Activated T-helper 2 cell treated with anti-CD3 and anti-CD28 coated beads, Interferon-gamma antibody, Interleukin-2, Interleukin-4, amounts not matched to agents 10 μg/mL and 5 μg/mL and 100 μg/mL, durations not matched to agents 14 hours and 24 hours and 36 hours (primary cell): ENCODE measurements around the gene MAFG. TPM values are rescaled to one million over a fixed set of nuclear protein-coding genes. Genes with fewer than 3 reads are reported as not detected.
"Not testable (repeated sequence)": the region's sequence is repeated elsewhere in the genome, so short reads cannot be mapped to it uniquely, and the experiment has no call there.

ENCODE experiments used
- DNase-seq: peaks from one replicate; pipeline ENCODE4 v3.0.0; 2021; ENCODE audit warnings: low spot score
- H3K27ac Mint-ChIP-seq: one replicate; pipeline ENCODE4 v1.8.0; 2021; ENCODE audit warnings: mixed read lengths
- H3K27me3 Mint-ChIP-seq: one replicate; pipeline ENCODE4 v1.8.0; 2021; ENCODE audit warnings: low read depth, mixed read lengths
- H3K36me3 Mint-ChIP-seq: one replicate; pipeline ENCODE4 v1.8.0; 2021; ENCODE audit warnings: low read depth, mixed read lengths
- H3K4me1 Mint-ChIP-seq: one replicate; pipeline ENCODE4 v1.8.0; 2021; ENCODE audit warnings: low read depth, mixed read lengths
- H3K4me3 Mint-ChIP-seq: one replicate; pipeline ENCODE4 v1.8.0; 2021; ENCODE audit warnings: low read depth, mild to moderate bottlenecking, moderate library complexity, mixed read lengths
- H3K9me3 Mint-ChIP-seq: one replicate; pipeline ENCODE4 v1.8.0; 2021; ENCODE audit warnings: mixed read lengths
- intact Hi-C: fragments of 100-400 bp; cut with micrococcal nuclease; formaldehyde crosslinking; loops from one replicate; pipeline ENCODE4 v1.15.1; 2023
- total RNA-seq: library from RNA; stranded (reverse); gene quantifications from 2 replicates; pipeline ENCODE4 v1.2.3, GENCODE V29; 2022

The MAFG gene
- total RNA-seq, 1 donor from 2014 or later, result 30.3 TPM

DNA sequence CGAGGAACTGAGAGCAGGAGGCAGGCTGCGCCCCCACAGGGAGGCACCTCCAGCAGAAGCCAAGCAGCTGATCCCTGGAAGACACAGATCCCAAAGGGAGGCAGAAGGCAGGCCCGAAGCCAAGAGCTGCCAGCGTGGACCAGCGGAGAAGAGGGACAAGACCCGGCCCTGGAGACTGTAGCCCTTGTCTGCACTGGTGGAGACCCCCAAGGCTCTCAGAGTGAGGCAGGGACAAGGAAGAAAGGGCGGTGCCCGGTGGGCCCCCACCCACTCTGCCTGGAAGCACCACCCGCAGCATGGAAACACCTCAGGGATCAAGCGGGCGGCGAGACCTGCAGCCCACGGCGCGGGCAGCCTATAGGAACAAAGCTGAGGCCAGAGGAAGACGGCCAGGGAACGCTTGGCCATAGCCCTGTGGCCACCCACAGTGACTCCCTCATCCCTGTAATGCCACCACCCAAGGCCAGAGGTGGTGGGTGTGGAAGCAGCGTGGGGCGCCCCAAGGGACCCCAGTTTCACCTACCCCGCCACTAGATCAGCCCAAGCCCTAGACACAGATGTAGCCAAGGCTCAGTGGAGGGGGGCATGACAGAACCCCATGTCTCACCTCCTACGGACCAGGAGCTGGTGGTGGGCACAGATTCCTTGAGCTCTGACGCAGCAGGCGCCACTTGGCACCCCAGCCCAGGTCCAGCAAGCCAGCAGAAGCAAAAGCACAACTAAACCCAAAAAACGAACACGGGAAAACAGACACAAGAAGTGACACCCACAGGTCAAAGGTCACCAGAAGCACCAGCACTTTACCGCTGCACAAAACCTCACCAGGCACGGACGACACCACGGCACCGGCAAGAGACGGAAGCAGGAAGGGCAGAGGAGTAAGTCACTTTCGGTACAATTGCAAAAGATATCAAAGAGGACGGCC lies 6.7 kb downstream of the MAFG start:
- Mint-ChIP-seq H3K27ac (no peak overlapping the region), H3K27me3 (no peaks in the 10 kb centered on the region), H3K4me3 (no peak overlapping the region), H3K4me1 (peaks cover 20% of the 10 kb centered on the region), H3K9me3 (no peaks in the 10 kb centered on the region), H3K36me3 (peaks cover 39% of the 10 kb centered on the region)
- intact Hi-C loops, result no loop called here
- no peak for DNase-seq

DNA sequence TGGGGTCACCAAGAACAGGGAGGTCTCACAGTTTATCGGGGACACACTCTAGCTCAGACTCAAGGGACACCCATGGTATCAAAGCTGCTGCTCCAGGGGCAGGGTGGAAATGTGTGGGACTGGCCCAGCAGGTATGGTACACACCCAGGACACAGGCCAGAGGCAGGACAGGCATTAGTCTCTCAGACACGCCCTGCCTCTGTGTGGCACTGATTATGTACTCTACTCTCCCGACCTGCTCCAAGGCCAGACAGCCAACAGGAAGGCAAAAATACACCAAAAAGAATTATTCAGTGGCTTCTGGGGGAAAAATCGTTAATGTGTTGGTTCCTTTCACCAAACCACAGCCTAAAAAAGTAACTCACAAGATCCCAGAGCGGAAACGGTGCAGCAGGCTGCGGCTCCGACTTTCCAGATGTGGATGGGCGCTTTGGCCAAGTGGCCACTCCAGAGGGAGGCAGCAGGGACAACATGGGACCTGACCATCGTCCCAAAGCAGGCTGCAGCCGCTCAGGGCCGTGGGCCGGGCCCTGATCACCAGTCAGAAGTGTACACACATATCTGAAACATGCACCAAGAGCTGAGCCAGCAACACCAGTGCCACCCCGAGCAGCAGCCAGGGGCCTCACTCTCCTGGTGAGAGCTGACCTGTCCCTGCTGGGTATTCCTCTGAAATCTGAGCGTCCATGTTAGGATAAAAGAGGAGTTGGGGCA lies 8.5 kb downstream of the MAFG start:
- Mint-ChIP-seq H3K9me3 (no peaks in the 10 kb centered on the region), H3K4me3 (peak overlapping the region; percentile 92), H3K27ac (peak overlapping the region; percentile 9)

DNA sequence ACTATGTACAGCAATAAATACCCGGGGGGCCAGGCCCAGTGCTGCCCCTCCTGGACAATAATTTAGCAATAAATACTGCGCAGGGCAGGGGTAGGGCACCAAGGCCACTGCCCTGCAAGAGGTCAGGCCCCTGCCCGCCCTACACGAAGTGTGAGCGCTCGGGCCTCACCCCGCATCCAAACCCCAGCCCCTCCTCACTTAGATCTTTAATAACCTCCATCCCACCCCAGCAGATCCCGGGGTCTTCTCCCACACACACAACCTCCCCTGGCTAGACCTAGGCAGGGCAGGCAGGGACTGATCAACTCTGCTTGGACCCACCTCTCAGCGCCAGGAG lies 9.2 kb downstream of the MAFG start:
- H3K27ac Mint-ChIP-seq, result peak overlapping the region; percentile 78
- H3K4me3 Mint-ChIP-seq, result peak overlapping the region; percentile 92
- not testable (repeated sequence) for H3K9me3 Mint-ChIP-seq, H3K27me3 Mint-ChIP-seq, DNase-seq
- peaks cover 59% of the 10 kb centered on the region for H3K36me3 Mint-ChIP-seq
- peaks cover 18% of the 10 kb centered on the region for H3K4me1 Mint-ChIP-seq
- intact Hi-C loops, result loop anchor here (1.0 kb wide), 1 partner anchor 9 kb away; the partner anchor contains the start of gene MAFG

More for the DNA sequence above, 8.5 kb downstream of the MAFG start:
- intact Hi-C loops, result loop anchor here (1.0 kb wide), 1 partner anchor 8 kb away; the partner anchor contains the start of gene MAFG
- H3K36me3 Mint-ChIP-seq, result peaks cover 55% of the 10 kb centered on the region
- H3K4me1 Mint-ChIP-seq, result peaks cover 18% of the 10 kb centered on the region
- no peaks in the 10 kb centered on the region for H3K27me3 Mint-ChIP-seq
- DNase-seq, result no peak

DNA sequence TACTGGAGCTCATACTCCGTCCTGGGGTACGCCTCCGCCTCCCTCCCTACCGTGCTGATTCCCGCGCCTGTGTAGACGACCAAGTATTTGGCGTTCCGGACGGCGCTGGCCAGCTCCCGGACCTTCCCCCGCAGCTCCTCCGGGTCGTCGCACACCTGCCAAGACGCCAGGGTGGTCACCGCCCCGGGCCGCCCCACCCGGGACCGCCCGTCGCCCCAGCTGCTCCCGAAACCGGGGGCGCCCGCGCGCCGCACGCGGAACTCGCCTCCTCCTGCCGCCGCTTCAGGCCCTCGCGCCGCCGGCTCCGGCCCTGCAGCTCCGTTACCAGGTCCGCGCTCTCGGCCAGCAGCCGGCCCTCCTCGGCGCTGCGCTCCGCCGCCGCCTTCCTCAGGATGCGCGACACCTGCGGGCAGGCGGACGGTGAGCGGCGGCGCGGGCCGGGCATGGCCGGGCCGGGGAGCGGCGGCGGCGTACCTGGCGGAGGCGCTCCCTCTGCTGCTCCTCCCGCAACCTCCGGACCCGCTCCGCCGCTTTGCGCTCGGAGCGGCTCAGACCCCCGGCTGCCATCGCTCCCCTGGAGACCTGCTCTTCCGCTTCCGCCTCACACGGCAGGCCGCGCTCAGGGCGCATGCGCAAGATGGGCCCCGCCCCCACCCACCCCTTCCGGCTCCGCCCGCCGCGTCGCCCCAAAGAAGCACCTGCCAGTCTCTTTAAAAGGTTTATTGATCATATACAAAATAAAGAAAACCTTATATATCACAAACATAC lies 9.8 kb downstream of the MAFG start, which contains the start of gene SIRT7:
TSS of gene SIRT7 (minus strand) at position 612 of the 768 bp plus-strand sequence. CDS start at position 567, 45 bp downstream.
- Mint-ChIP-seq H3K27ac (peak within 1 kb of the TSS; percentile 78), H3K9me3 (no peaks in the 10 kb centered on the region), H3K36me3 (peaks cover 64% of the 10 kb centered on the region), H3K27me3 (no peaks in the 10 kb centered on the region), H3K4me1 (peaks cover 18% of the 10 kb centered on the region), H3K4me3 (peak within 1 kb of the TSS; percentile 92)
- intact Hi-C loops, result loop anchor here (1.0 to 2.0 kb wide), 2 partner anchors 10 to 25 kb away; partner anchors contain the start of gene MAFG
- peak; percentile 76 for DNase-seq

- intact Hi-C loops, result loop anchor here (2.0 kb wide), 1 partner anchor 24 kb away; no protein-coding TSS in a partner anchor
- H3K36me3 Mint-ChIP-seq, result peaks cover 65% of the 10 kb centered on the region
Observed at GRCh38 chr17:81916234-81917001, 11.1 kb downstream of the MAFG start.

DNA sequence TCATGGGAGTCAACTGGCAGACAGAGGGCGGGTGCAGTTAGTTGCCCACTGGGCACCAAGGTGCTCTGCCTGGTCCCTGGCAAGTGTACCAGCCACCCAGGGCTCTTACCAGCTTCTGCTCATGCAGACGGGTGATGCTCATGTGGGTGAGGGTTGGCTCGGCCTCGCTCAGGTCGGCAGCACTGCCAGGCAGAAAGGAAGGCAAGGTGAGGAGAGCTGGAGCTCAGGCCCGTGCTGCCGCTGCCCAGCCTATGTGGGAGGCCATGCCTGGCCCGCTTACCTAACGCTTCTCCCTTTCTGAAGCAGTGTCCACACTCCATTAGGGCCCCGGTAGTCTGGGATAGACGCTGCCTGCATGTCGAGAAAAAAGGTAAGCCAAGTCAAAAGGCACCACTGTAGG lies 12.2 kb downstream of the MAFG start:
- H3K27me3 Mint-ChIP-seq, result no peaks in the 10 kb centered on the region
- no peak overlapping the region for H3K4me3 Mint-ChIP-seq
- no peak for DNase-seq
- H3K27ac Mint-ChIP-seq, result no peak overlapping the region
- no peaks in the 10 kb centered on the region for H3K9me3 Mint-ChIP-seq
- intact Hi-C loops, result no loop called here
- H3K36me3 Mint-ChIP-seq, result peaks cover 62% of the 10 kb centered on the region
- peaks cover 23% of the 10 kb centered on the region for H3K4me1 Mint-ChIP-seq

More at GRCh38 chr17:81916234-81917001, 11.1 kb downstream of the MAFG start:
- Mint-ChIP-seq H3K27me3 (no peaks in the 10 kb centered on the region), H3K4me1 (peaks cover 23% of the 10 kb centered on the region), H3K4me3 (peak overlapping the region; percentile 88), H3K9me3 (no peaks in the 10 kb centered on the region), H3K27ac (no peak overlapping the region)
- DNase-seq, result no peak

DNA sequence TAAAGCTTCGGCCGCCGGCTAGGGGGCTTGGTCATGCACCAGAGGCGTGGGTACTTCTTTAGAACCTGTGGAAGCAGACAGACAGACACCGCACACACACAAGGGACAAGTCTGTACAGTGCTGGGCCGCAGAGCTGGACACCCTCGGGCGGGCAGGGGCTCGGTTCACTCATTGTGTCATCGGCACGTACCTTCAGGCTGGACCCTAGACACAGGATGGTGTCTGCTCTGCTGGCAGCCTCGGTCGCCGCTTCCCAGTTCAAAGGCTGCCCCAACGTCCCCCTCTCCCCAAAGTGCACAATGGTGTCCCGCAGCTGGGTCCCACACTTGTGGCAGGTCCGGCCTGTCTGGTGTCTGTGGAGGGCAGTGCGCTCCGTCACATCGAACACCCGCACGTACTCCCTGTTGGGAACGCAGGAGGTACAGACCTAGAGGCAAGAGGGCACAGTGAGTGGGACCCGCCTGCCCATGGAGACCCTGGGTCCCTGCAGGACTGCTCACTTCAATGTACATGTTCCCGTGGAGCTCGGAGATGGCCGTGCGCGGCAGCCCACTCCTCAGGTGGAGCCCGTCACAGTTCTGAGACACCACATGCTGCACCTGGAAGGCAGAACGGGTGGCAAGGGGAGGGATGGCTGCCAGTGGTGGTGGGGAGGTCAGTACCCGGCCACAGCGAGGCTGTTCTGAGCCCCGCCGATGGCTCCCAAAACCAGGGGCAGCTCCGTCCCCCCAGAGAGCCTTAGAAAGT lies 13.3 kb downstream of the MAFG start:
- peaks cover 58% of the 10 kb centered on the region for H3K36me3 Mint-ChIP-seq

DNA sequence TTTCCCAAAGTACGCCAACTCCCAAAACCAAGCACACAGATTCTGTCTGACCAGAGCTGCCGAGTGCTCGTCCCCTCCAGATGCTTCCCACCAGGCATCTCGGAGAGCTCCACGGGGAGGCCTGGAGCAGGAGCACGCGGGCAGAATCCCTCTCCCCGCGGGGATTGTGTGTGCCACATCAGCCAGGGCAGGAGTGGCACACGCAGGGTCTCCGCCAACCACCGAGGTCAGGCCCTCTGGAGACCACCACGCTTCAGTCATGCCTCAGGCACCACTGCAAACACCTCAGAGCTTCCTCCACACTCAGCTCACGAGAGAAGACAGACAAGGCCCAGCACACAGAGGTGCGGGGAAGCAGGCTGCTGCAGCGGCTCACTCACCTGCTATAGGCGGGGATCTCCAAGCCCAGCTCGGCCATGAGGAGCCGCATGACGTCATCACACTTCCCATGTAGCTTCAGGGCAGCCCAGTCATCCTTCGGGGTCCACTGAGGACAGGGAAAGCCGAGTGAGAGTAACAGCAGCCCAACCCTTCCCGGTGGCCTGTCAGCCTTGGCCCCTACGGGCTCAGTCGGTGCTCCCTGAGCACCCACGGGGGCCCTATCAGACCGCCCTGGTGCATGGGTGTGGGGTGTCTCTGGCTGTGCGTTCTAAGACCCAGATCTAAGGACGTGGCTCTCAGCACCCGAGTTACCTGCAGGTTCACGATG lies 14.0 kb downstream of the MAFG start:
- intact Hi-C loops, result no loop called here
- DNase-seq, result no peak
- no peaks in the 10 kb centered on the region for H3K9me3 Mint-ChIP-seq
- no peaks in the 10 kb centered on the region for H3K27me3 Mint-ChIP-seq
- H3K4me3 Mint-ChIP-seq, result no peak overlapping the region
- H3K4me1 Mint-ChIP-seq, result peaks cover 26% of the 10 kb centered on the region
- H3K36me3 Mint-ChIP-seq, result peaks cover 54% of the 10 kb centered on the region
- no peak overlapping the region for H3K27ac Mint-ChIP-seq

More for the DNA sequence above, 13.3 kb downstream of the MAFG start:
- H3K27ac Mint-ChIP-seq, result no peak overlapping the region
- peaks cover 26% of the 10 kb centered on the region for H3K4me1 Mint-ChIP-seq
- intact Hi-C loops, result no loop called here
- DNase-seq, result no peak
- no peak overlapping the region for H3K4me3 Mint-ChIP-seq
- H3K27me3 Mint-ChIP-seq, result no peaks in the 10 kb centered on the region
- H3K9me3 Mint-ChIP-seq, result no peaks in the 10 kb centered on the region

DNA sequence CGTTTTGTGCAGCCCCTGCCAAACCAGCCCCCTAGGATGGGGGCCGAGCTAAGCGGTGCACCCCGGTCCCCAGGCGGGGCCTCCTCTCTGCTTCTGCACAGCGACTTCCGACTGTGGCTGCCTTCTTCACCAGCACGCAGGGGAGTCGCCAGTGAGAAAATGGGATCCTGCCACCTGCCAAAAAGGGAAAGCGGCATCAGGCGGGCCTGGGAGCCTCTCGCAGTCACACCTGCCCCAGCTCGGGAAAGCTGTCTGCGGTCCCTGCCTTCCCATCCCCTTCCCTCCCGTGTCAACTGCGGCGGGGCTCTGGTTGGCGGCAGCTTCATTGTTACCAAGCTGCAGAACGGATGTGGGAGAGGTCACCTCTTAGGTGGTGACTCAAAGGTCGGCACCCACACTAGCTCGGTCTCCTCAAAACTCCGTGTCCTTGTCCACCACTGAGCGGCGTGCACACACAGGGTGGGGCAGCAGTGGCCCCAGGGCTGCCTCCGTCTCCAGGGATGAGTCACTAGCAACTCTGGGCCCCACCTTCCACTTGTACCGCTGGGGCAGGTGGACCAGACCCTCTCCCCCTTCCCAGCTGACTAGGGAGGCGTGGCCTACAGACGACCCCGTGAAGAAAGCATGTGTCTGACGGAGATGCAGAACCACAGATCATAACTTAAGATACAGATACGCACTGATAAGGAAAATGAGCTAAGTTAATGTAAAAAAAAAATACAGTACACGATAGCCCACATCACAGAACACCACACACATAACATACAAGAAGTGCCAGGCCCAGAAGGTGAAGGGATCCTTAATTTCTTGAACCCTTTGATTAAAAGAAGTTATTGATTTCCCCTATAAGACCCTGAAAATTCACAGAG lies 14.9 kb downstream of the MAFG start:
- peaks cover 22% of the 10 kb centered on the region for H3K4me1 Mint-ChIP-seq
- H3K9me3 Mint-ChIP-seq, result no peaks in the 10 kb centered on the region
- H3K4me3 Mint-ChIP-seq, result peak overlapping the region; percentile 33
- no peak overlapping the region for H3K27ac Mint-ChIP-seq
- no peak for DNase-seq
- H3K27me3 Mint-ChIP-seq, result no peaks in the 10 kb centered on the region
- intact Hi-C loops, result no loop called here
- H3K36me3 Mint-ChIP-seq, result peaks cover 57% of the 10 kb centered on the region

- Mint-ChIP-seq H3K9me3 (no peaks in the 10 kb centered on the region), H3K36me3 (peaks cover 52% of the 10 kb centered on the region), H3K4me1 (peaks cover 17% of the 10 kb centered on the region), H3K27ac (no peak overlapping the region), H3K4me3 (peak overlapping the region; percentile 68), H3K27me3 (no peaks in the 10 kb centered on the region)
- intact Hi-C loops, result no loop called here
- DNase-seq, result no peak
Observed at GRCh38 chr17:81911969-81912368, 15.6 kb downstream of the MAFG start.
